GM10847 (cell line): ENCODE data around the gene ST8SIA6.

Source experiments
- POLR2A ChIP-seq: IDR thresholded peaks from 2 replicates; pipeline ENCODE4 v1.6.1; 2011; ENCODE audit not compliant: insufficient read length; ENCODE audit errors: extremely low read depth

Gene ST8SIA6

GRCh38 chr10:17454161-17455014, at the start of gene ST8SIA6:
TSS of gene ST8SIA6 (minus strand) at chr10:17454595. CDS start at chr10:17454255, 340 bp downstream.
- no peak for TF ChIP-seq POLR2A

- no peak for TF ChIP-seq POLR2A
Observed at GRCh38 chr10:17503795-17504194, 49.4 kb upstream of the ST8SIA6 start.

GRCh38 chr10:17502814-17503213, 48.4 kb upstream of the ST8SIA6 start:
- no peak for TF ChIP-seq POLR2A

- no peak for TF ChIP-seq POLR2A
Observed at GRCh38 chr10:17497446-17498030, 43.1 kb upstream of the ST8SIA6 start.

GRCh38 chr10:17494626-17495260, 40.3 kb upstream of the ST8SIA6 start:
- TF ChIP-seq POLR2A, result no peak

GRCh38 chr10:17488848-17489247, 34.5 kb upstream of the ST8SIA6 start:
- TF ChIP-seq POLR2A, result no peak

- TF ChIP-seq POLR2A, result no peak
Observed at GRCh38 chr10:17483079-17483478, 28.7 kb upstream of the ST8SIA6 start.

- no peak for TF ChIP-seq POLR2A
Observed at GRCh38 chr10:17479822-17480221, 25.4 kb upstream of the ST8SIA6 start.

GRCh38 chr10:17479015-17479615, 24.7 kb upstream of the ST8SIA6 start:
- TF ChIP-seq POLR2A, result no peak

GRCh38 chr10:17476073-17476472, 21.7 kb upstream of the ST8SIA6 start:
- TF ChIP-seq POLR2A, result no peak

GRCh38 chr10:17475661-17476060, 21.3 kb upstream of the ST8SIA6 start:
- TF ChIP-seq POLR2A, result no peak

GRCh38 chr10:17474595-17475323, 20.4 kb upstream of the ST8SIA6 start:
- TF ChIP-seq POLR2A, result no peak

GRCh38 chr10:17473228-17473950, 19.0 kb upstream of the ST8SIA6 start:
- no peak for TF ChIP-seq POLR2A

- no peak for TF ChIP-seq POLR2A
Observed at GRCh38 chr10:17472481-17473227, 18.3 kb upstream of the ST8SIA6 start.
